GM23248 (cell line): ENCODE measurements around the gene LIPT2. TPM values are rescaled to one million over a fixed set of nuclear protein-coding genes. Genes with fewer than 3 reads are reported as not detected.

Source experiments
- DNase-seq: peaks from one replicate; pipeline ENCODE4 v3.0.0-alpha.2; 2015
- H2AFZ ChIP-seq: fragments of 200-600 bp; sonication (generic); 2 replicates; pipeline ENCODE4 v1.6.1; 2016; ENCODE audit warnings: antibody characterized with exemption
- H3F3A ChIP-seq: fragments of 200-600 bp; sonication (generic); 2 replicates; pipeline ENCODE4 v1.6.1; 2016; ENCODE audit warnings: mild to moderate bottlenecking, antibody characterized with exemption, mixed run types; ENCODE audit not compliant: insufficient read depth
- H3K27ac ChIP-seq: fragments of 200-600 bp; sonication (generic); 2 replicates; pipeline ENCODE4 v1.5.1; 2016; ENCODE audit warnings: mild to moderate bottlenecking
- H3K27me3 ChIP-seq: fragments of 200-600 bp; sonication (generic); replicated peaks from 2 replicates; pipeline ENCODE4 v1.6.1; 2016; ENCODE audit warnings: mild to moderate bottlenecking; ENCODE audit not compliant: insufficient read depth
- H3K36me3 ChIP-seq: fragments of 200-600 bp; sonication (generic); 2 replicates; pipeline ENCODE4 v1.6.1; 2016; ENCODE audit warnings: low read depth, mild to moderate bottlenecking
- H3K4me1 ChIP-seq: fragments of 200-600 bp; sonication (generic); 2 replicates; pipeline ENCODE4 v1.6.1; 2016; ENCODE audit warnings: mild to moderate bottlenecking; ENCODE audit not compliant: insufficient read depth
- H3K4me2 ChIP-seq: fragments of 200-600 bp; sonication (generic); one replicate; pipeline ENCODE4 v1.6.1; 2016; ENCODE audit warnings: mild to moderate bottlenecking; ENCODE audit not compliant: unreplicated experiment
- H3K4me3 ChIP-seq: fragments of 200-600 bp; sonication (generic); 2 replicates; pipeline ENCODE4 v1.5.1; 2016; ENCODE audit warnings: mild to moderate bottlenecking
- H3K79me2 ChIP-seq: fragments of 200-600 bp; sonication (generic); 2 replicates; pipeline ENCODE4 v1.6.1; 2016; ENCODE audit warnings: mild to moderate bottlenecking; ENCODE audit not compliant: insufficient read depth
- H3K9ac ChIP-seq: fragments of 200-600 bp; sonication (generic); 2 replicates; pipeline ENCODE4 v1.6.1; 2016; ENCODE audit warnings: mild to moderate bottlenecking
- H3K9me2 ChIP-seq: fragments of 200-600 bp; sonication (generic); 2 replicates; pipeline ENCODE4 v1.6.1; 2016; ENCODE audit warnings: mixed run types, mild to moderate bottlenecking, moderate library complexity; ENCODE audit not compliant: insufficient read depth
- H3K9me3 ChIP-seq: fragments of 200-600 bp; sonication (generic); one replicate; pipeline ENCODE4 v1.6.1; 2017; ENCODE audit warnings: low read depth
- H4K20me1 ChIP-seq: fragments of 200-600 bp; sonication (generic); 2 replicates; pipeline ENCODE4 v1.6.0; 2016; ENCODE audit not compliant: insufficient read depth
- EZH2 ChIP-seq: fragments of 200-600 bp; sonication (generic); IDR thresholded peaks from 2 replicates; pipeline ENCODE4 v1.6.1; 2018; ENCODE audit warnings: antibody characterized with exemption, mild to moderate bottlenecking; ENCODE audit not compliant: insufficient read depth, poor library complexity, severe bottlenecking
- EZH2phosphoT487 ChIP-seq: fragments of 200-600 bp; sonication (generic); IDR thresholded peaks from 2 replicates; pipeline ENCODE4 v1.6.1; 2018; ENCODE audit warnings: antibody characterized with exemption, moderate library complexity, mild to moderate bottlenecking, low read depth; ENCODE audit not compliant: insufficient read depth
- WGBS, 2 experiments: methylation state at CpG; one replicate each; pipeline ENCODE4 v1.1.6; 2015 to 2017; ENCODE audit warnings: low lambda C conversion rate in 2 of 2, low coverage in 1 of 2; ENCODE audit errors: missing lambda C conversion rate in 2 of 2; 5-methylcytosine and 5-hydroxymethylcytosine counted together
- in situ Hi-C: fragments of 300-500 bp; cut with MboI; formaldehyde crosslinking; loops from 2 replicates; pipeline ENCODE4 v1.15.0; 2020
- polyA plus RNA-seq: library from polyadenylated mRNA; unstranded; fragments of >200 nt; fragmentation: Nextera tagmentation; extraction: Ambion mirVana; gene quantifications from 2 replicates; pipeline ENCODE4 v1.2.1, GENCODE V29; 2016
- total RNA-seq: library from RNA; depleted of rRNA; stranded (reverse); fragments of >200 nt; shearing (Covaris generic); gene quantifications from 2 replicates; pipeline ENCODE4 v1.2.3, GENCODE V29; 2014

LIPT2 gene
- total and polyA plus RNA-seq, 2 experiments from 2014 or later = 1.5 to 2.1 TPM

- Histone ChIP-seq H3K79me2 (no peaks in the 10 kb centered on the region), H2AFZ (no peak overlapping the region), H3K9me3 (no peaks in the 10 kb centered on the region), H3K9me2 (no peaks in the 10 kb centered on the region), H3K27me3 (peaks cover 9% of the 10 kb centered on the region; the same call in 1 of the 2 replicates), H3F3A (no peaks in the 10 kb centered on the region), H3K9ac (no peak overlapping the region), H3K4me2 (no peak overlapping the region), H3K4me1 (no peaks in the 10 kb centered on the region; the same call in 1 of the 2 replicates), H3K27ac (no peak overlapping the region), H3K36me3 (no peaks in the 10 kb centered on the region), H3K4me3 (no peak overlapping the region), H4K20me1 (no peaks in the 10 kb centered on the region)
- in situ Hi-C loops = no loop called here
- no peak for DNase-seq
- TF ChIP-seq EZH2phosphoT487 = no peak
- TF ChIP-seq EZH2 = no peak
These were observed 25.0 kb downstream of the LIPT2 start for GRCh38 chr11:74468521-74468920.

- H3F3A ChIP-seq = no peaks in the 10 kb centered on the region
- H3K27me3 ChIP-seq = peaks cover 9% of the 10 kb centered on the region; the same call in 1 of the 2 replicates
- H3K9ac ChIP-seq = no peak overlapping the region
- TF ChIP-seq EZH2 (no peak), EZH2phosphoT487 (no peak)
- no peak overlapping the region for H2AFZ ChIP-seq
- H3K9me3 ChIP-seq = no peaks in the 10 kb centered on the region
- DNase-seq = no peak
- H4K20me1 ChIP-seq = no peaks in the 10 kb centered on the region
- 71 to 75% methylated on average over 4 of the region's 4 CpGs for WGBS, 2 experiments
- H3K9me2 ChIP-seq = no peaks in the 10 kb centered on the region
- in situ Hi-C loops = no loop called here
- H3K79me2 ChIP-seq = no peaks in the 10 kb centered on the region
- H3K27ac ChIP-seq = no peak overlapping the region
- H3K4me2 ChIP-seq = no peak overlapping the region
- H3K4me3 ChIP-seq = no peak overlapping the region
- no peaks in the 10 kb centered on the region; the same call in 1 of the 2 replicates for H3K4me1 ChIP-seq
- H3K36me3 ChIP-seq = no peaks in the 10 kb centered on the region
These were observed 25.5 kb downstream of the LIPT2 start for GRCh38 chr11:74468058-74468457.

- Histone ChIP-seq H3K36me3 (no peaks in the 10 kb centered on the region), H3K9me3 (no peaks in the 10 kb centered on the region), H2AFZ (peak within 1 kb of the TSS; percentile 64), H3K27me3 (peaks cover 9% of the 10 kb centered on the region; the same call in 1 of the 2 replicates), H3K4me2 (peak within 1 kb of the TSS; percentile 64), H4K20me1 (no peaks in the 10 kb centered on the region), H3F3A (no peaks in the 10 kb centered on the region), H3K79me2 (no peaks in the 10 kb centered on the region), H3K9ac (no peak within 1 kb of the TSS), H3K9me2 (no peaks in the 10 kb centered on the region), H3K4me1 (no peaks in the 10 kb centered on the region; the same call in 1 of the 2 replicates), H3K4me3 (peak within 1 kb of the TSS; percentile 65), H3K27ac (no peak within 1 kb of the TSS)
- peak; percentile 44 for DNase-seq
- 13 to 15% methylated on average over 33 to 62 of the region's 62 CpGs for WGBS, 2 experiments
- in situ Hi-C loops = no loop called here
- TF ChIP-seq EZH2 = no peak
- TF ChIP-seq EZH2phosphoT487 = no peak
These were observed 26.3 kb downstream of the LIPT2 start, which contains the start of gene KCNE3 for GRCh38 chr11:74466916-74467885. KCNE3 (minus strand) TSS chr11:74467549; CDS start chr11:74457563, 9,986 bp downstream.

GRCh38 chr11:74465291-74465708 lies 28.2 kb downstream of the LIPT2 start:
- no peaks in the 10 kb centered on the region for H3K36me3 ChIP-seq
- no peaks in the 10 kb centered on the region for H3K9me3 ChIP-seq
- no peaks in the 10 kb centered on the region for H3K9me2 ChIP-seq
- no peak overlapping the region for H3K4me2 ChIP-seq
- peaks cover 10% of the 10 kb centered on the region; the same call in 1 of the 2 replicates for H3K4me1 ChIP-seq
- in situ Hi-C loops = no loop called here
- H3K79me2 ChIP-seq = no peaks in the 10 kb centered on the region
- H3F3A ChIP-seq = no peaks in the 10 kb centered on the region
- no peak overlapping the region for H3K27ac ChIP-seq
- no peak overlapping the region for H2AFZ ChIP-seq
- WGBS, 2 experiments = 89 to 96% methylated on average over 2 of the region's 2 CpGs
- H3K9ac ChIP-seq = no peak overlapping the region
- DNase-seq = no peak
- no peak for TF ChIP-seq EZH2phosphoT487
- no peak for TF ChIP-seq EZH2
- H4K20me1 ChIP-seq = no peaks in the 10 kb centered on the region
- H3K4me3 ChIP-seq = no peak overlapping the region
- peaks cover 9% of the 10 kb centered on the region; the same call in 1 of the 2 replicates for H3K27me3 ChIP-seq
